A549 (cell line): Measurements from ENCODE around the gene USP44. TPM values are rescaled to one million over a fixed set of nuclear protein-coding genes. Genes with fewer than 3 reads are reported as not detected.
"Not testable (repeated sequence)": the region's sequence is repeated elsewhere in the genome, so short reads cannot be mapped to it uniquely, and the experiment has no call there.

Source experiments
- ATAC-seq, 2 experiments: fragments of 200-7000 bp in 1 of 2; fragments of >200 bp in 1 of 2; cut with Nextera tagmentation in 1 of 2; cut with Tn5 transposase in 1 of 2; 3 replicates each; pipeline versions ENCODE4 v1.8.0 to v1.9.1; 2018 to 2020; ENCODE audit warnings: mild to moderate bottlenecking in 1 of 2, moderate library complexity in 1 of 2
- CTCF ChIA-PET: fragments of 300-600 bp; sonication (Branson Sonifier 250); formaldehyde crosslinking; extraction: SDS; loops from one replicate; lab custom pipeline; 2021; ENCODE audit warnings: antibody characterized with exemption, inconsistent platforms; lab: Yijun Ruan, JAX
- POLR2A ChIA-PET: fragments of 350-600 bp; formaldehyde crosslinking; extraction: SDS; loops from one replicate; lab custom pipeline; 2021; ENCODE audit warnings: antibody characterized with exemption, inconsistent platforms; lab: Yijun Ruan, JAX
- DNase-seq, 2 experiments: peaks; one replicate each; pipeline versions ENCODE4 v3.0.0 to v3.0.0-alpha.2; 2011 to 2016; ENCODE audit warnings: low read depth in 1 of 2, low spot score in 1 of 2
- FAIRE-seq: peaks from 2 replicates; lab custom pipeline; 2011; peaks lifted over from hg19 to GRCh38; lab: Jason Lieb, UNC
- H3K27ac ChIP-seq, 2 experiments: fragments of >200 bp; sonication (Bioruptor Twin); formaldehyde crosslinking; 3 replicates each; pipeline ENCODE4 v1.5.1; 2016 to 2017
- H3K4me1 ChIP-seq: fragments of >200 bp; sonication (Bioruptor Twin); formaldehyde crosslinking; 3 replicates; pipeline ENCODE4 v1.6.1; 2016
- H3K4me2 ChIP-seq: fragments of >200 bp; sonication (Bioruptor Twin); formaldehyde crosslinking; 3 replicates; pipeline ENCODE4 v1.6.1; 2016
- H3K4me3 ChIP-seq: fragments of >200 bp; sonication (Bioruptor Twin); formaldehyde crosslinking; 3 replicates; pipeline ENCODE4 v1.5.1; 2016
- H3K9me3 ChIP-seq: fragments of >200 bp; sonication (Bioruptor Twin); formaldehyde crosslinking; 3 replicates; pipeline ENCODE4 v1.6.1; 2016
- ATOH8 ChIP-seq: fragments of 250-450 bp; sonication (Bioruptor Pico); IDR thresholded peaks from 2 replicates; pipeline ENCODE4 v1.5.0; 2020; ENCODE audit warnings: low read depth, mild to moderate bottlenecking, moderate library complexity
- CBX2 ChIP-seq: fragments of 200-600 bp; sonication (generic); IDR thresholded peaks from 2 replicates; pipeline ENCODE4 v1.6.1; 2016; ENCODE audit warnings: low read depth, mild to moderate bottlenecking, borderline replicate concordance
- CHD4 ChIP-seq: fragments of 200-600 bp; sonication (generic); IDR thresholded peaks from 2 replicates; pipeline ENCODE4 v1.6.1; 2016; ENCODE audit warnings: antibody characterized with exemption, mild to moderate bottlenecking, borderline replicate concordance
- CTCF ChIP-seq: fragments of >200 bp; sonication (Bioruptor Twin); formaldehyde crosslinking; IDR thresholded peaks from 3 replicates; pipeline ENCODE4 v1.5.1; 2016
- ESRRA ChIP-seq: fragments of 150-350 bp; IDR thresholded peaks from 2 replicates; pipeline ENCODE4 v1.6.1; 2014; ENCODE audit warnings: mild to moderate bottlenecking, low read length, borderline replicate concordance
- FOSL2 ChIP-seq, 2 experiments: fragments of 450-650 bp in 1 of 2; fragments of >200 bp in 1 of 2; sonication (Bioruptor Twin) in 1 of 2; formaldehyde crosslinking; IDR thresholded peaks; 2 replicates each; pipeline versions ENCODE4 v1.5.0 to v1.6.1; 2016 to 2020; ENCODE audit warnings: mild to moderate bottlenecking in 1 of 2, moderate library complexity in 1 of 2
- FOXS1 ChIP-seq: fragments of 250-450 bp; sonication (Bioruptor Pico); IDR thresholded peaks from 2 replicates; pipeline ENCODE4 v1.5.0; 2020; ENCODE audit warnings: mild to moderate bottlenecking, moderate library complexity
- HOXB5 ChIP-seq: fragments of 250-450 bp; sonication (Bioruptor Pico); IDR thresholded peaks from 2 replicates; pipeline ENCODE4 v1.5.0; 2020; ENCODE audit warnings: mild to moderate bottlenecking, moderate library complexity
- JUN ChIP-seq, 2 experiments: fragments of >200 bp; sonication (Bioruptor Twin); formaldehyde crosslinking; IDR thresholded peaks; 2 replicates in 1 of 2; 3 replicates in 1 of 2; pipeline ENCODE4 v1.6.1; 2016 to 2017
- KDM1A ChIP-seq: fragments of 200-600 bp; sonication (generic); IDR thresholded peaks from 2 replicates; pipeline ENCODE4 v1.6.1; 2016; ENCODE audit warnings: low read depth, mild to moderate bottlenecking
- KDM5A ChIP-seq: fragments of 200-600 bp; sonication (generic); IDR thresholded peaks from 2 replicates; pipeline ENCODE4 v1.6.1; 2016; ENCODE audit warnings: antibody characterized with exemption, mild to moderate bottlenecking
- MAX ChIP-seq: IDR thresholded peaks from 2 replicates; pipeline ENCODE4 v1.6.1; 2012
- MYC ChIP-seq: IDR thresholded peaks from 2 replicates; pipeline ENCODE4 v1.6.1; 2012; ENCODE audit warnings: mild to moderate bottlenecking, inconsistent platforms, low read length, improper control_type of control experiment, borderline replicate concordance
- NFE2L2 ChIP-seq: fragments of 150-350 bp; conservative IDR thresholded peaks from 2 replicates; pipeline ENCODE4 v1.6.1; 2014; ENCODE audit warnings: low read length
- POLR2A ChIP-seq: IDR thresholded peaks from 2 replicates; pipeline ENCODE4 v1.6.1; 2012; ENCODE audit warnings: mild to moderate bottlenecking, low read length
- RARB ChIP-seq: fragments of 250-450 bp; sonication (Bioruptor Pico); IDR thresholded peaks from 2 replicates; pipeline ENCODE4 v1.8.0; 2021; ENCODE audit warnings: mild to moderate bottlenecking, moderate library complexity
- ZC3H11A ChIP-seq: fragments of 450-650 bp; IDR thresholded peaks from 2 replicates; pipeline ENCODE4 v1.6.1; 2014; ENCODE audit warnings: antibody characterized with exemption, mild to moderate bottlenecking
- WGBS: methylation state at CpG from one replicate; pipeline ENCODE4 v1.1.6; 2017; ENCODE audit errors: missing lambda C conversion rate; 5-methylcytosine and 5-hydroxymethylcytosine counted together
- polyA plus RNA-seq, 4 experiments: library from polyadenylated mRNA; depleted of rRNA in 3 of 4; stranded (reverse); fragments of >200 nt; fragmentation: RNase III in 1 of 4; extraction: RNeasy Plus Mini Kit Qiagen cat#74134 plus additional on column Dnase treatment in 1 of 4; gene quantifications; 2 replicates in 3 of 4; 3 replicates in 1 of 4; pipeline ENCODE4 v1.2.3, GENCODE V29; 2011 to 2017

USP44 gene
- polyA plus RNA-seq, 2 of the 4 experiments (the other 2 are of a cell fraction): 0.59 to 3.1 TPM

- no peak overlapping the region for H3K4me2 ChIP-seq
- no peak for ATAC-seq
- no peak overlapping the region for H3K27ac ChIP-seq
- FAIRE-seq: no peak
- no peak for TF ChIP-seq MYC
- no peak for TF ChIP-seq JUN (IDR thresholded peaks at IDR 0.05)
- no peaks in the 10 kb centered on the region for H3K4me1 ChIP-seq
- DNase-seq: no peak
- H3K9me3 ChIP-seq: no peaks in the 10 kb centered on the region
- no peak overlapping the region for H3K4me3 ChIP-seq
- ChIA-PET CTCF (interaction anchor here (0.9 to 2.2 kb wide), 5 partner anchors 11 to 153 kb away, joined by 3 to 23 read pairs (median 3); no protein-coding TSS in a partner anchor), POLR2A (no interaction called here)
- 86% methylated on average over 2 of the region's 2 CpGs for WGBS
These were observed 20.1 kb upstream of the USP44 start for GRCh38 chr12:95571369-95571768.

GRCh38 chr12:95568045-95568444 is 16.8 kb upstream of the USP44 start:
- DNase-seq, POLR2A ChIA-PET, H3K27ac ChIP-seq, H3K4me1 ChIP-seq, H3K4me2 ChIP-seq, FAIRE-seq, H3K9me3 ChIP-seq, ATAC-seq, H3K4me3 ChIP-seq: not testable (repeated sequence)
- CTCF ChIA-PET: interaction anchor here (1.6 kb wide), 1 partner anchor 14 kb away, joined by 5 read pairs; no protein-coding TSS in a partner anchor
- 87% methylated on average over 10 of the region's 10 CpGs for WGBS

GRCh38 chr12:95557625-95558024 is 6.3 kb upstream of the USP44 start:
- DNase-seq (no peak), FAIRE-seq (no peak), ATAC-seq (no peak)
- H3K9me3 ChIP-seq: no peaks in the 10 kb centered on the region
- whole genome bisulfite sequencing: 27% methylated on average over 1 of the region's 1 CpG
- H3K4me2 ChIP-seq: no peak overlapping the region
- no peak overlapping the region for H3K27ac ChIP-seq
- ChIA-PET CTCF (interaction anchor here (0.6 to 0.9 kb wide), 2 partner anchors 17 to 737 kb away, joined by 3 to 4 read pairs; no protein-coding TSS in a partner anchor), POLR2A (no interaction called here)
- no peak for TF ChIP-seq KDM1A
- no peak for TF ChIP-seq KDM5A
- TF ChIP-seq CBX2: no peak
- TF ChIP-seq ZC3H11A: no peak
- no peak for TF ChIP-seq RARB
- no peak for TF ChIP-seq ATOH8 (CRISPR knock-in tag)
- TF ChIP-seq CTCF: no peak
- no peak for TF ChIP-seq NFE2L2
- TF ChIP-seq ESRRA: no peak
- TF ChIP-seq POLR2A: no peak
- H3K4me1 ChIP-seq: no peaks in the 10 kb centered on the region
- H3K4me3 ChIP-seq: no peak overlapping the region

- Histone ChIP-seq H3K4me2 (no peak overlapping the region), H3K27ac (no peak overlapping the region), H3K4me1 (no peaks in the 10 kb centered on the region), H3K9me3 (peaks cover 3% of the 10 kb centered on the region), H3K4me3 (no peak overlapping the region)
- ChIA-PET POLR2A (no interaction called here), CTCF (interaction anchor here (0.6 to 1.4 kb wide), 2 partner anchors 20 to 39 kb away, joined by 3 to 4 read pairs; no protein-coding TSS in a partner anchor)
- 25% methylated on average over 4 of the region's 4 CpGs for WGBS
- ATAC-seq (no peak), FAIRE-seq (no peak), DNase-seq (no peak)
- no peak for TF ChIP-seq HOXB5 (CRISPR knock-in tag)
- no peak for TF ChIP-seq MAX
- no peak for TF ChIP-seq FOSL2 (IDR thresholded peaks at IDR 0.05)
- TF ChIP-seq FOSL2 (CRISPR knock-in tag; IDR thresholded peaks at IDR 0.05): no peak
- no peak for TF ChIP-seq CHD4
- TF ChIP-seq NFE2L2: no peak
- no peak for TF ChIP-seq FOXS1
- no peak for TF ChIP-seq ESRRA
These were observed 3.3 kb upstream of the USP44 start for GRCh38 chr12:95554532-95555071.
